IMR-90 (cell line): ENCODE measurements around the gene SET. TPM values are rescaled to one million over a fixed set of nuclear protein-coding genes. Genes with fewer than 3 reads are reported as not detected.

Experiments used
- ATAC-seq: fragments of 200-7000 bp; cut with Tn5 transposase; 2 replicates; pipeline ENCODE4 v1.9.1; 2020; ENCODE audit warnings: low read depth, mild to moderate bottlenecking, moderate library complexity
- BruUV-seq: library from RNA; stranded (reverse); fragments of 400-500 nt; replicated peaks from 2 replicates; lab custom pipeline; 2021; lab: Mats Ljungman, UMichigan
- CTCF ChIA-PET: fragments of 300-600 bp; formaldehyde crosslinking; extraction: SDS; loops from one replicate; lab custom pipeline; 2021; ENCODE audit warnings: antibody characterized with exemption; lab: Yijun Ruan, JAX
- POLR2A ChIA-PET: fragments of 300-600 bp; sonication (Branson Sonifier 250); formaldehyde crosslinking; loops from one replicate; lab custom pipeline; 2022; ENCODE audit warnings: antibody characterized with exemption; ENCODE audit not compliant: unreplicated experiment; lab: Charles Lee
- DNase-seq: peaks from one replicate; pipeline ENCODE4 v3.0.0; 2013
- H2AFZ ChIP-seq: replicated peaks from 2 replicates; pipeline ENCODE3; 2013; ENCODE audit warnings: low read length, mild to moderate bottlenecking; ENCODE audit not compliant: poor library complexity
- H2AK5ac ChIP-seq: 2 replicates; pipeline ENCODE4 v1.6.1; 2013; ENCODE audit warnings: low read depth, low read length, inconsistent platforms
- H2AK9ac ChIP-seq: replicated peaks from 2 replicates; pipeline ENCODE3; 2013; ENCODE audit warnings: mild to moderate bottlenecking, low read depth, low read length, moderate library complexity; ENCODE audit not compliant: poor library complexity
- H2BK120ac ChIP-seq: 2 replicates; pipeline ENCODE4 v1.6.1; 2013; ENCODE audit warnings: low read depth, low read length, inconsistent platforms
- H2BK15ac ChIP-seq: 3 replicates; pipeline ENCODE4 v1.6.1; 2013; ENCODE audit warnings: low read depth, low read length, inconsistent platforms
- H2BK20ac ChIP-seq: 2 replicates; pipeline ENCODE4 v1.6.1; 2013; ENCODE audit warnings: low read depth, mild to moderate bottlenecking, inconsistent platforms, low read length, moderate library complexity
- H2BK5ac ChIP-seq: 2 replicates; pipeline ENCODE4 v1.6.1; 2013; ENCODE audit warnings: mild to moderate bottlenecking, low read depth, low read length, inconsistent platforms; ENCODE audit not compliant: poor library complexity, severe bottlenecking
- H3K14ac ChIP-seq: replicated peaks from 2 replicates; pipeline ENCODE4 v1.6.1; 2013; ENCODE audit warnings: low read depth, low read length, inconsistent platforms
- H3K18ac ChIP-seq: 2 replicates; pipeline ENCODE4 v1.6.1; 2013; ENCODE audit warnings: low read depth, low read length, control low read depth
- H3K23ac ChIP-seq: 2 replicates; pipeline ENCODE4 v1.6.1; 2013; ENCODE audit warnings: low read depth, low read length, inconsistent platforms
- H3K27ac ChIP-seq: 2 replicates; pipeline ENCODE4 v1.5.1; 2013; ENCODE audit warnings: mild to moderate bottlenecking, control low read depth, low read length; ENCODE audit not compliant: insufficient read depth
- H3K27me3 ChIP-seq: 2 replicates; pipeline ENCODE4 v1.6.1; 2013; ENCODE audit warnings: low read length; ENCODE audit not compliant: control insufficient read depth, insufficient read depth
- H3K36me3 ChIP-seq: 2 replicates; pipeline ENCODE4 v1.6.1; 2013; ENCODE audit warnings: low read length, mixed read lengths; ENCODE audit not compliant: control insufficient read depth, insufficient read depth
- H3K4ac ChIP-seq: 2 replicates; pipeline ENCODE4 v1.6.1; 2013; ENCODE audit warnings: low read depth, low read length, inconsistent platforms
- H3K4me1 ChIP-seq: 2 replicates; pipeline ENCODE4 v1.6.1; 2013; ENCODE audit warnings: low read length, mixed read lengths; ENCODE audit not compliant: control insufficient read depth, insufficient read depth
- H3K4me2 ChIP-seq: 2 replicates; pipeline ENCODE4 v1.6.1; 2013; ENCODE audit warnings: low read depth, mild to moderate bottlenecking, control low read depth, low read length, moderate library complexity
- H3K4me3 ChIP-seq: 2 replicates; pipeline ENCODE4 v1.5.1; 2013; ENCODE audit warnings: low read depth, mild to moderate bottlenecking, control low read depth, low read length, moderate library complexity; ENCODE audit not compliant: insufficient read depth
- H3K56ac ChIP-seq: 2 replicates; pipeline ENCODE4 v1.6.1; 2013; ENCODE audit warnings: low read length, inconsistent platforms; ENCODE audit not compliant: insufficient read depth; ENCODE audit errors: extremely low read depth
- H3K79me1 ChIP-seq, 2 experiments: 2 replicates each; pipeline ENCODE4 v1.6.1; 2013; ENCODE audit warnings: low read length in 2 of 2, inconsistent platforms in 1 of 2, low read depth in 1 of 2
- H3K9ac ChIP-seq: 2 replicates; pipeline ENCODE4 v1.6.1; 2013; ENCODE audit warnings: low read depth, low read length, control low read depth
- H3K9me1 ChIP-seq: 2 replicates; pipeline ENCODE4 v1.6.1; 2013; ENCODE audit warnings: low read length, inconsistent platforms; ENCODE audit not compliant: insufficient read depth
- H3K9me3 ChIP-seq: 2 replicates; pipeline ENCODE4 v1.6.1; 2013; ENCODE audit warnings: low read length; ENCODE audit not compliant: control insufficient read depth, insufficient read depth
- H4K20me1 ChIP-seq: 2 replicates; pipeline ENCODE4 v1.6.1; 2013; ENCODE audit warnings: low read length, inconsistent platforms; ENCODE audit not compliant: insufficient read depth
- H4K5ac ChIP-seq: 2 replicates; pipeline ENCODE4 v1.6.1; 2013; ENCODE audit warnings: mild to moderate bottlenecking, low read depth, low read length, control low read depth
- H4K8ac ChIP-seq, 2 experiments: 2 replicates each; pipeline ENCODE4 v1.6.1; 2013; ENCODE audit warnings: low read depth in 2 of 2, low read length in 2 of 2, control low read depth in 1 of 2, inconsistent platforms in 1 of 2
- H4K91ac ChIP-seq: 2 replicates; pipeline ENCODE4 v1.6.1; 2013; ENCODE audit warnings: low read depth, low read length, inconsistent platforms; ENCODE audit not compliant: insufficient read depth
- CTCF ChIP-seq: conservative IDR thresholded peaks from 2 replicates; pipeline ENCODE4 v1.5.1; 2012; ENCODE audit warnings: mild to moderate bottlenecking, low read depth, low read length, improper control_type of control experiment
- MAFK ChIP-seq: IDR thresholded peaks from 2 replicates; pipeline ENCODE4 v1.6.1; 2012; ENCODE audit warnings: low read depth, low read length, improper control_type of control experiment
- WGBS, 2 experiments: methylation state at CpG; one replicate each; pipeline versions ENCODE4 v1.1.5 to v1.1.7; 2013; ENCODE audit warnings: missing lambda C conversion rate in 2 of 2; ENCODE audit not compliant: insufficient read length in 1 of 2; ENCODE audit errors: extremely low coverage in 2 of 2; 5-methylcytosine and 5-hydroxymethylcytosine counted together
- dilution Hi-C: fragments of 300-500 bp; cut with HindIII; formaldehyde crosslinking; loops from one replicate; pipeline ENCODE4 v1.14.3; 2018; ENCODE audit warnings: low sequenced_read_pairs; ENCODE audit not compliant: unreplicated experiment
- in situ Hi-C: fragments of 300-500 bp; cut with MboI; formaldehyde crosslinking; loops from 3 replicates; pipeline ENCODE4 v1.14.3; 2019; ENCODE audit warnings: low sequenced_read_pairs, inconsistent platforms, mixed read lengths
- intact Hi-C: fragments of 100-400 bp; cut with micrococcal nuclease; formaldehyde crosslinking; loops from 2 replicates; pipeline ENCODE4 v1.10.0; 2022
- polyA plus RNA-seq, 3 experiments: library from polyadenylated mRNA; depleted of rRNA; stranded (reverse); fragments of >200 nt; gene quantifications; 2 replicates each; pipeline ENCODE4 v1.2.3, GENCODE V29; 2012; ENCODE audit warnings: low replicate concordance in 1 of 3
- total RNA-seq: library from RNA; depleted of rRNA; stranded (reverse); fragments of >200 nt; gene quantifications from 2 replicates; pipeline ENCODE4 v1.2.3, GENCODE V29; 2012

Gene SET
- total and polyA plus RNA-seq, 2 of the 4 experiments (the other 2 are of a cell fraction) = 104 to 182 TPM

GRCh38 chr9:128675382-128675781, 13.6 kb upstream of the SET start:
- no peak overlapping the region for H3K4me3 ChIP-seq
- no TSS peak for BruUV-seq
- in situ Hi-C loops = no loop called here
- no peak overlapping the region for H3K56ac ChIP-seq
- no peak for DNase-seq
- H3K9me1 ChIP-seq = no peaks in the 10 kb centered on the region
- H4K20me1 ChIP-seq = no peaks in the 10 kb centered on the region
- H2BK15ac ChIP-seq = no peak overlapping the region
- no peak overlapping the region for H2AFZ ChIP-seq
- no peaks in the 10 kb centered on the region for H3K4me1 ChIP-seq
- ATAC-seq = no peak
- dilution Hi-C loops = no loop called here
- no peak overlapping the region for H2AK5ac ChIP-seq
- intact Hi-C loops = no loop called here
- H3K14ac ChIP-seq = no peak overlapping the region
- H3K23ac ChIP-seq = no peak overlapping the region
- no peak overlapping the region for H4K5ac ChIP-seq
- H3K36me3 ChIP-seq = no peaks in the 10 kb centered on the region
- H3K18ac ChIP-seq = no peak overlapping the region
- no peak overlapping the region for H3K4ac ChIP-seq
- ChIA-PET POLR2A (no interaction called here), CTCF (no interaction called here)
- WGBS, 2 experiments = no CpG with 5 or more reads among the region's 4 CpGs
- no peak overlapping the region for H3K27ac ChIP-seq
- no peak overlapping the region for H2BK20ac ChIP-seq
- H3K79me1 ChIP-seq = no peaks in the 10 kb centered on the region; a peak in 1 of 4 replicates
- H4K91ac ChIP-seq = no peak overlapping the region
- no peak overlapping the region for H4K8ac ChIP-seq
- no peak overlapping the region for H2BK5ac ChIP-seq
- no peak overlapping the region for H2BK120ac ChIP-seq
- no peak overlapping the region for H3K4me2 ChIP-seq
- H3K9ac ChIP-seq = no peak overlapping the region
- no peak overlapping the region for H2AK9ac ChIP-seq
- H3K27me3 ChIP-seq = no peaks in the 10 kb centered on the region
- no peaks in the 10 kb centered on the region for H3K9me3 ChIP-seq
- TF ChIP-seq MAFK (peak; percentile 35; the same call in 1 of the 2 replicates), CTCF (no peak)
